Astrocyte (in vitro differentiated cells and primary cell): Measurements from ENCODE around the gene GADD45GIP1. TPM values are rescaled to one million over a fixed set of nuclear protein-coding genes. Genes with fewer than 3 reads are reported as not detected.
"Not testable (repeated sequence)": the region's sequence is repeated elsewhere in the genome, so short reads cannot be mapped to it uniquely, and the experiment has no call there.

Source experiments
- DNase-seq: peaks from one replicate; pipeline ENCODE4 v3.0.0-alpha.2; 2010; ENCODE audit warnings: low read depth
- FAIRE-seq: peaks from 2 replicates; lab custom pipeline; 2011; peaks lifted over from hg19 to GRCh38; lab: Jason Lieb, UNC
- H2AFZ ChIP-seq: 2 replicates; pipeline ENCODE4 v1.6.0; 2012; ENCODE audit warnings: low read depth, low read length, inconsistent platforms
- H3K27ac ChIP-seq: 2 replicates; pipeline ENCODE4 v1.5.1; 2011; ENCODE audit warnings: low read depth, low read length, inconsistent platforms
- H3K27me3 ChIP-seq: 2 replicates; pipeline ENCODE4 v1.6.0; 2011; ENCODE audit warnings: low read length, inconsistent platforms; ENCODE audit not compliant: insufficient read depth
- H3K36me3 ChIP-seq: 2 replicates; pipeline ENCODE4 v1.5.1; 2011; ENCODE audit warnings: low read length, inconsistent platforms; ENCODE audit not compliant: insufficient read depth
- H3K4me1 ChIP-seq: 2 replicates; pipeline ENCODE4 v1.5.1; 2011; ENCODE audit warnings: low read length, inconsistent platforms; ENCODE audit not compliant: insufficient read depth
- H3K4me2 ChIP-seq: 2 replicates; pipeline ENCODE4 v1.6.0; 2012; ENCODE audit warnings: low read length, inconsistent platforms
- H3K4me3 ChIP-seq: 2 replicates; pipeline ENCODE4 v1.5.1; 2011; ENCODE audit warnings: low read depth, mild to moderate bottlenecking, low read length, inconsistent platforms; ENCODE audit not compliant: insufficient read depth
- H3K79me2 ChIP-seq: 2 replicates; pipeline ENCODE4 v1.6.0; 2012; ENCODE audit warnings: mild to moderate bottlenecking, low read length, inconsistent platforms; ENCODE audit not compliant: insufficient read depth
- H3K9ac ChIP-seq: 2 replicates; pipeline ENCODE4 v1.6.0; 2012; ENCODE audit warnings: mild to moderate bottlenecking, low read length, inconsistent platforms
- H3K9me3 ChIP-seq: 2 replicates; pipeline ENCODE4 v1.5.1; 2012; ENCODE audit warnings: low read depth, mild to moderate bottlenecking, low read length, inconsistent platforms; ENCODE audit not compliant: insufficient read depth
- H4K20me1 ChIP-seq: 2 replicates; pipeline ENCODE4 v1.6.0; 2012; ENCODE audit warnings: low read length, inconsistent platforms; ENCODE audit not compliant: insufficient read depth
- H3K27ac Mint-ChIP-seq: one replicate; pipeline ENCODE4 v1.8.0; 2021; ENCODE audit warnings: mild to moderate bottlenecking, mixed read lengths; ENCODE audit not compliant: unreplicated experiment
- H3K27me3 Mint-ChIP-seq: one replicate; pipeline ENCODE4 v1.8.0; 2021; ENCODE audit warnings: low read depth, mixed read lengths; ENCODE audit not compliant: unreplicated experiment
- H3K36me3 Mint-ChIP-seq: one replicate; pipeline ENCODE4 v1.8.0; 2021; ENCODE audit warnings: low read depth, mixed read lengths; ENCODE audit not compliant: unreplicated experiment
- H3K4me1 Mint-ChIP-seq: one replicate; pipeline ENCODE4 v1.8.0; 2021; ENCODE audit warnings: low read depth, mixed read lengths; ENCODE audit not compliant: unreplicated experiment
- H3K4me3 Mint-ChIP-seq: one replicate; pipeline ENCODE4 v1.8.0; 2021; ENCODE audit warnings: mild to moderate bottlenecking, moderate library complexity, mixed read lengths; ENCODE audit not compliant: unreplicated experiment
- H3K9me3 Mint-ChIP-seq: one replicate; pipeline ENCODE4 v1.8.0; 2021; ENCODE audit warnings: mild to moderate bottlenecking, mixed read lengths; ENCODE audit not compliant: unreplicated experiment
- CTCF ChIP-seq: IDR thresholded peaks from 2 replicates; pipeline ENCODE4 v1.5.1; 2011; ENCODE audit warnings: low read depth, mild to moderate bottlenecking, inconsistent platforms, low read length, moderate library complexity; ENCODE audit not compliant: insufficient read depth
- EZH2 ChIP-seq: IDR thresholded peaks from 2 replicates; pipeline ENCODE4 v1.6.1; 2012; ENCODE audit warnings: mild to moderate bottlenecking, low read length, inconsistent platforms; ENCODE audit not compliant: insufficient read depth
- total RNA-seq: library from RNA; stranded (reverse); gene quantifications from 2 replicates; pipeline ENCODE4 v1.2.1, GENCODE V29; 2021

Gene GADD45GIP1
- total RNA-seq, 1 donor from 2014 or later = 35.5 TPM

GRCh38 chr19:12965812-12966135, 8.8 kb upstream of the GADD45GIP1 start:
- H3K4me2 ChIP-seq = peak overlapping the region; percentile 94
- H3K27ac Mint-ChIP-seq = no peak overlapping the region
- peak overlapping the region; percentile 43 for H3K27ac ChIP-seq
- H3K79me2 ChIP-seq = no peaks in the 10 kb centered on the region
- no peaks in the 10 kb centered on the region for H4K20me1 ChIP-seq
- peaks cover 11% of the 10 kb centered on the region for H3K27me3 Mint-ChIP-seq
- no peak overlapping the region for H3K4me3 ChIP-seq
- no peaks in the 10 kb centered on the region for H3K36me3 ChIP-seq
- H3K36me3 Mint-ChIP-seq = no peaks in the 10 kb centered on the region
- TF ChIP-seq CTCF = no peak
- no peak for TF ChIP-seq EZH2
- H3K4me3 Mint-ChIP-seq = peak overlapping the region; percentile 74
- peak overlapping the region; percentile 69 for H3K9ac ChIP-seq
- no peaks in the 10 kb centered on the region for H3K9me3 ChIP-seq
- H3K4me1 ChIP-seq = no peaks in the 10 kb centered on the region
- DNase-seq (no peak), FAIRE-seq (no peak)
- H3K27me3 ChIP-seq = no peaks in the 10 kb centered on the region
- no peaks in the 10 kb centered on the region for H3K9me3 Mint-ChIP-seq
- H2AFZ ChIP-seq = peak overlapping the region; percentile 92
- peaks cover 2% of the 10 kb centered on the region for H3K4me1 Mint-ChIP-seq

- Histone ChIP-seq H3K9ac (peak overlapping the region; percentile 69), H3K4me1 (no peaks in the 10 kb centered on the region), H3K27ac (peak overlapping the region; percentile 43), H2AFZ (peak overlapping the region; percentile 92), H3K4me2 (peak overlapping the region; percentile 94), H3K27me3 (no peaks in the 10 kb centered on the region), H3K9me3 (no peaks in the 10 kb centered on the region), H3K4me3 (peak overlapping the region; percentile 58), H4K20me1 (no peaks in the 10 kb centered on the region), H3K79me2 (no peaks in the 10 kb centered on the region), H3K36me3 (no peaks in the 10 kb centered on the region)
- H3K9me3 Mint-ChIP-seq = no peaks in the 10 kb centered on the region
- no peaks in the 10 kb centered on the region for H3K36me3 Mint-ChIP-seq
- peaks cover 7% of the 10 kb centered on the region for H3K27me3 Mint-ChIP-seq
- no peak for DNase-seq
- TF ChIP-seq EZH2 (no peak), CTCF (peak; percentile 42)
- FAIRE-seq = no peak
- H3K4me3 Mint-ChIP-seq = peak overlapping the region; percentile 84
- peak overlapping the region; percentile 86 for H3K27ac Mint-ChIP-seq
- peaks cover 2% of the 10 kb centered on the region for H3K4me1 Mint-ChIP-seq
These were observed 8.2 kb upstream of the GADD45GIP1 start for GRCh38 chr19:12965017-12965811.

GRCh38 chr19:12959481-12959880, 2.5 kb upstream of the GADD45GIP1 start:
- Histone ChIP-seq H4K20me1 (peaks cover 11% of the 10 kb centered on the region), H3K4me2 (no peak overlapping the region), H3K9me3 (no peaks in the 10 kb centered on the region), H3K36me3 (peaks cover 4% of the 10 kb centered on the region), H3K27ac (no peak overlapping the region), H3K9ac (no peak overlapping the region), H3K4me1 (peaks cover 8% of the 10 kb centered on the region), H2AFZ (no peak overlapping the region), H3K27me3 (no peaks in the 10 kb centered on the region), H3K79me2 (peaks cover 35% of the 10 kb centered on the region), H3K4me3 (no peak overlapping the region)
- Mint-ChIP-seq H3K36me3 (no peaks in the 10 kb centered on the region), H3K27ac (no peak overlapping the region), H3K9me3 (no peaks in the 10 kb centered on the region), H3K4me3 (no peak overlapping the region), H3K27me3 (peaks cover 5% of the 10 kb centered on the region), H3K4me1 (peaks cover 12% of the 10 kb centered on the region)
- no peak for FAIRE-seq
- no peak for TF ChIP-seq CTCF
- no peak for TF ChIP-seq EZH2
- DNase-seq = no peak

GRCh38 chr19:12957389-12957952, 448 bp upstream of the GADD45GIP1 start:
- Histone ChIP-seq H3K4me3 (peak overlapping the region; percentile 87), H3K4me2 (peak overlapping the region; percentile 91), H3K27ac (peak overlapping the region; percentile 84), H3K79me2 (peaks cover 49% of the 10 kb centered on the region), H4K20me1 (peaks cover 12% of the 10 kb centered on the region), H2AFZ (peak overlapping the region; percentile 86), H3K9ac (peak overlapping the region; percentile 93), H3K4me1 (peaks cover 25% of the 10 kb centered on the region)
- not testable (repeated sequence) for DNase-seq, H3K9me3 ChIP-seq, H3K9me3 Mint-ChIP-seq, H3K36me3 Mint-ChIP-seq, H3K27me3 Mint-ChIP-seq, FAIRE-seq, H3K36me3 ChIP-seq, H3K27me3 ChIP-seq
- H3K27ac Mint-ChIP-seq = peak overlapping the region; percentile 34
- peak overlapping the region; percentile 79 for H3K4me3 Mint-ChIP-seq
- H3K4me1 Mint-ChIP-seq = peaks cover 16% of the 10 kb centered on the region
